ENCODE results near the gene TDRD9.
"Not testable (repeated sequence)": the region's sequence is repeated elsewhere in the genome, so short reads cannot be mapped to it uniquely, and the experiment has no call there.

Gene TDRD9

GRCh38 chr14:103928011-103928890 is at the start of gene TDRD9:
Gene TDRD9, plus strand, starts transcription at chr14:103928456. Its CDS starts 54 bp downstream, at chr14:103928510.
- DNase-seq (ENCODE audit: low read depth) = peak; percentile 30

- no peak for DNase-seq (ENCODE audit: low read depth)
Measured at GRCh38 chr14:103879118-103879569, 49.1 kb upstream of the TDRD9 start.

GRCh38 chr14:103879570-103880347 is 48.5 kb upstream of the TDRD9 start:
- peak; percentile 0 for DNase-seq (ENCODE audit: low read depth)

- peak; percentile 39 for DNase-seq (ENCODE audit: low read depth)
Measured at GRCh38 chr14:103880348-103881267, 47.6 kb upstream of the TDRD9 start.

GRCh38 chr14:103881268-103882201 is 46.7 kb upstream of the TDRD9 start:
- DNase-seq (ENCODE audit: low read depth) = no peak

- DNase-seq (ENCODE audit: low read depth) = no peak
Measured at GRCh38 chr14:103882503-103883262, 45.6 kb upstream of the TDRD9 start.

GRCh38 chr14:103883263-103883523 is 45.1 kb upstream of the TDRD9 start:
- DNase-seq (ENCODE audit: low read depth) = no peak

GRCh38 chr14:103884854-103885253 is 43.4 kb upstream of the TDRD9 start:
- no peak for DNase-seq (ENCODE audit: low read depth)

GRCh38 chr14:103885509-103885932 is 42.7 kb upstream of the TDRD9 start:
- DNase-seq (ENCODE audit: low read depth) = no peak

GRCh38 chr14:103886304-103887169 is 41.7 kb upstream of the TDRD9 start:
- DNase-seq (ENCODE audit: low read depth) = no peak

GRCh38 chr14:103887170-103887501 is 41.1 kb upstream of the TDRD9 start:
- DNase-seq (ENCODE audit: low read depth) = no peak

- no peak for DNase-seq (ENCODE audit: low read depth)
Measured at GRCh38 chr14:103887557-103888115, 40.6 kb upstream of the TDRD9 start.

- DNase-seq (ENCODE audit: low read depth) = not testable (repeated sequence)
Measured at GRCh38 chr14:103889002-103889312, 39.3 kb upstream of the TDRD9 start.

GRCh38 chr14:103889313-103890051 is 38.8 kb upstream of the TDRD9 start:
- DNase-seq (ENCODE audit: low read depth) = no peak

GRCh38 chr14:103890052-103890371 is 38.2 kb upstream of the TDRD9 start:
- DNase-seq (ENCODE audit: low read depth) = no peak

GRCh38 chr14:103890821-103891666 is 37.2 kb upstream of the TDRD9 start:
- DNase-seq (ENCODE audit: low read depth) = no peak

- DNase-seq (ENCODE audit: low read depth) = no peak
Measured at GRCh38 chr14:103891667-103892215, 36.5 kb upstream of the TDRD9 start.
